ENCODE results near the gene PDZD2. TPM values are rescaled to one million over a fixed set of nuclear protein-coding genes. Genes with fewer than 3 reads are reported as not detected.

Gene PDZD2
- polyA plus RNA-seq, 1 donor from 2014 or later, result 3.1 TPM

- Histone ChIP-seq H3K4me2 (ENCODE audit: low read length) (no peak overlapping the region), H3K27ac (ENCODE audit: low read length) (no peak overlapping the region), H3K27me3 (ENCODE audit: insufficient read depth, low read depth, low read length) (no peaks in the 10 kb centered on the region), H3K79me2 (replicated peaks; ENCODE audit: insufficient read depth, low read length) (no peaks in the 10 kb centered on the region), H3K9me2 (ENCODE audit: insufficient read depth, low read length) (no peaks in the 10 kb centered on the region), H3K4me3 (ENCODE audit: low read length) (no peak overlapping the region), H2AFZ (ENCODE audit: low read depth, low read length) (no peak overlapping the region), H3K36me3 (ENCODE audit: insufficient read depth, low read length) (no peaks in the 10 kb centered on the region), H3K9me3 (ENCODE audit: low read length) (peaks cover 9% of the 10 kb centered on the region), H4K20me1 (ENCODE audit: insufficient read depth) (no peaks in the 10 kb centered on the region), H3F3A (ENCODE audit: insufficient read depth, low read length, poor library complexity, severe bottlenecking) (no peaks in the 10 kb centered on the region), H3K9ac (ENCODE audit: low read length) (no peak overlapping the region)
- TF ChIP-seq TAF1 (IDR thresholded peaks at IDR 0.05; ENCODE audit: low read depth) (no peak), SMC3 (conservative IDR thresholded peaks at IDR 0.05; ENCODE audit: poor library complexity) (no peak), POLR2AphosphoS5 (IDR thresholded peaks at IDR 0.05) (no peak), RAD21 (conservative IDR thresholded peaks at IDR 0.05) (no peak), EP300 (conservative IDR thresholded peaks at IDR 0.05; ENCODE audit: poor library complexity, severe bottlenecking) (no peak), CTCF (IDR thresholded peaks at IDR 0.05; ENCODE audit: poor library complexity, severe bottlenecking) (no peak), MXI1 (conservative IDR thresholded peaks at IDR 0.05; ENCODE audit: poor library complexity, severe bottlenecking) (no peak), EZH2 (IDR thresholded peaks at IDR 0.05; ENCODE audit: borderline replicate concordance, insufficient read depth, low read length, poor library complexity, severe bottlenecking) (no peak)
- TF ChIP-seq, protein P1, sequence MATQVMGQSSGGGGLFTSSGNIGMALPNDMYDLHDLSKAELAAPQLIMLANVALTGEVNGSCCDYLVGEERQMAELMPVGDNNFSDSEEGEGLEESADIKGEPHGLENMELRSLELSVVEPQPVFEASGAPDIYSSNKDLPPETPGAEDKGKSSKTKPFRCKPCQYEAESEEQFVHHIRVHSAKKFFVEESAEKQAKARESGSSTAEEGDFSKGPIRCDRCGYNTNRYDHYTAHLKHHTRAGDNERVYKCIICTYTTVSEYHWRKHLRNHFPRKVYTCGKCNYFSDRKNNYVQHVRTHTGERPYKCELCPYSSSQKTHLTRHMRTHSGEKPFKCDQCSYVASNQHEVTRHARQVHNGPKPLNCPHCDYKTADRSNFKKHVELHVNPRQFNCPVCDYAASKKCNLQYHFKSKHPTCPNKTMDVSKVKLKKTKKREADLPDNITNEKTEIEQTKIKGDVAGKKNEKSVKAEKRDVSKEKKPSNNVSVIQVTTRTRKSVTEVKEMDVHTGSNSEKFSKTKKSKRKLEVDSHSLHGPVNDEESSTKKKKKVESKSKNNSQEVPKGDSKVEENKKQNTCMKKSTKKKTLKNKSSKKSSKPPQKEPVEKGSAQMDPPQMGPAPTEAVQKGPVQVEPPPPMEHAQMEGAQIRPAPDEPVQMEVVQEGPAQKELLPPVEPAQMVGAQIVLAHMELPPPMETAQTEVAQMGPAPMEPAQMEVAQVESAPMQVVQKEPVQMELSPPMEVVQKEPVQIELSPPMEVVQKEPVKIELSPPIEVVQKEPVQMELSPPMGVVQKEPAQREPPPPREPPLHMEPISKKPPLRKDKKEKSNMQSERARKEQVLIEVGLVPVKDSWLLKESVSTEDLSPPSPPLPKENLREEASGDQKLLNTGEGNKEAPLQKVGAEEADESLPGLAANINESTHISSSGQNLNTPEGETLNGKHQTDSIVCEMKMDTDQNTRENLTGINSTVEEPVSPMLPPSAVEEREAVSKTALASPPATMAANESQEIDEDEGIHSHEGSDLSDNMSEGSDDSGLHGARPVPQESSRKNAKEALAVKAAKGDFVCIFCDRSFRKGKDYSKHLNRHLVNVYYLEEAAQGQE (IDR thresholded peaks at IDR 0.05; ENCODE audit: borderline replicate concordance), result no peak
These were observed 194.0 kb downstream of the PDZD2 start for GRCh38 chr5:31832966-31833365.

DNA sequence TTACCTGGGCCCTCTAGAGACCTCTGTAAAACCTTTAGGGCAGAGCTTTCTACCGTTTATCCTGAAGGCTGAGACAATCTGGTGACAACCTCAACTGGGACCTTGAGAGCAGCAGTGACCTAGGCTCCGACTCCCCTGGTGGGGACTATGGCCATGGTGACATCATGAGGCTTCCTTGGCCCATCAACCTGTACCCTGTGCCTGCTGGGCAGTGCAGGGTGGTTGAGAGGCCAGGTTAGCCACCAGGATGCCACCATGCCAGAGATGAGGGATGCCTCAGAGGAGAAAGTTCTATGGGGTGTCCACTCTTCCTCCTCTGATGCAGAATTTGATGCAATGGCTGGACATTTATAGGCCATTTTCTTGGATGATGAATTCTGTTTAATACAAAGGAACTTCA, 194.8 kb downstream of the PDZD2 start:
- H3K27ac ChIP-seq (ENCODE audit: low read length), result no peak overlapping the region
- no peaks in the 10 kb centered on the region for H3K36me3 ChIP-seq (ENCODE audit: insufficient read depth, low read length)
- no peaks in the 10 kb centered on the region for H3K27me3 ChIP-seq (ENCODE audit: insufficient read depth, low read depth, low read length)
- H3K9me3 ChIP-seq (ENCODE audit: low read length), result peaks cover 2% of the 10 kb centered on the region
- no peaks in the 10 kb centered on the region for H3K79me2 ChIP-seq (replicated peaks; ENCODE audit: insufficient read depth, low read length)
- H2AFZ ChIP-seq (ENCODE audit: low read depth, low read length), result no peak overlapping the region
- H4K20me1 ChIP-seq (ENCODE audit: insufficient read depth), result no peaks in the 10 kb centered on the region
- H3K4me2 ChIP-seq (ENCODE audit: low read length), result no peak overlapping the region
- H3K4me3 ChIP-seq (ENCODE audit: low read length), result no peak overlapping the region
- no peak overlapping the region for H3K9ac ChIP-seq (ENCODE audit: low read length)
- no peaks in the 10 kb centered on the region for H3K9me2 ChIP-seq (ENCODE audit: insufficient read depth, low read length)
- TF ChIP-seq, protein P1 (IDR thresholded peaks at IDR 0.05; ENCODE audit: borderline replicate concordance), result no peak
- TF ChIP-seq EZH2 (IDR thresholded peaks at IDR 0.05; ENCODE audit: borderline replicate concordance, insufficient read depth, low read length, poor library complexity, severe bottlenecking), result no peak
- TF ChIP-seq CTCF (IDR thresholded peaks at IDR 0.05; ENCODE audit: poor library complexity, severe bottlenecking), result no peak
- TF ChIP-seq TAF1 (IDR thresholded peaks at IDR 0.05; ENCODE audit: low read depth), result no peak
- TF ChIP-seq POLR2AphosphoS5 (IDR thresholded peaks at IDR 0.05), result no peak
- no peak for TF ChIP-seq EP300 (conservative IDR thresholded peaks at IDR 0.05; ENCODE audit: poor library complexity, severe bottlenecking)
- TF ChIP-seq SMC3 (conservative IDR thresholded peaks at IDR 0.05; ENCODE audit: poor library complexity), result no peak
- TF ChIP-seq RAD21 (conservative IDR thresholded peaks at IDR 0.05), result no peak
- no peak for TF ChIP-seq MXI1 (conservative IDR thresholded peaks at IDR 0.05; ENCODE audit: poor library complexity, severe bottlenecking)
- H3F3A ChIP-seq (ENCODE audit: insufficient read depth, low read length, poor library complexity, severe bottlenecking), result no peaks in the 10 kb centered on the region
